ENCODE data around the gene CAPZA3.

Gene CAPZA3

DNA sequence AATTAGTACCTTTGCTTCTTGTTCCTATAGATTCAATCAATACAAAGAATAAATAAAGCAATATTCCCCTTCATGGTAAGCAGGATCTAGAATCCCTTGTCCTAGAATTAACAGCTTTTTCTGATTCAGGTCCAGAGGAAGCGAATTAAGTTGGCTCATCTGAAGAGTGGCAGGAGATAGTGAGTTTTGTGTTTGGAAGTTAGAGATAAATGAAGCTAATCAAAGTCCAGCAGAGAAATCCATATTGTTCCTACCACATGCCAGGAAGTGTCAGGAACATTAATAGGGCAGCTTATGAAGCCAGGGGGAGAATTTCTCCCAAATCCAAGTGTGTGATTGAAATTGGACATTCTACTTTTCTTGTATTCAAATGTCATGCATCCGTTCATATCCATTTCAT lies 13.9 kb downstream of the CAPZA3 start:
- ATAC-seq (ENCODE audit: insufficient read depth, low read depth) (no peak), DNase-seq (no peak)
- Histone ChIP-seq H3K4me2 (ENCODE audit: insufficient read depth, low read length) (no peak overlapping the region), H3K79me2 (ENCODE audit: insufficient read depth, low read length) (no peaks in the 10 kb centered on the region), H3K4me3 (ENCODE audit: low read depth in 1 of 2, low read length in 2 of 2) (no peak overlapping the region), H3K36me3 (ENCODE audit: insufficient read depth, low read length) (no peaks in the 10 kb centered on the region), H2AFZ (ENCODE audit: low read depth, low read length) (no peak overlapping the region), H3K27ac (ENCODE audit: low read length) (no peak overlapping the region), H3K9ac (ENCODE audit: low read depth, low read length) (no peak overlapping the region), H3K27me3 (ENCODE audit: insufficient read depth, low read length, poor library complexity) (peaks cover 3% of the 10 kb centered on the region), H3K4me1 (ENCODE audit: insufficient read depth, low read length) (no peaks in the 10 kb centered on the region), H3K9me3 (ENCODE audit: insufficient read depth, low read length, severe bottlenecking) (no peaks in the 10 kb centered on the region), H4K20me1 (ENCODE audit: insufficient read depth, low read length) (no peaks in the 10 kb centered on the region)
- no peak for TF ChIP-seq EZH2 (IDR thresholded peaks at IDR 0.05; ENCODE audit: borderline replicate concordance, low read depth, low read length, severe bottlenecking)
- TF ChIP-seq, protein P1, sequence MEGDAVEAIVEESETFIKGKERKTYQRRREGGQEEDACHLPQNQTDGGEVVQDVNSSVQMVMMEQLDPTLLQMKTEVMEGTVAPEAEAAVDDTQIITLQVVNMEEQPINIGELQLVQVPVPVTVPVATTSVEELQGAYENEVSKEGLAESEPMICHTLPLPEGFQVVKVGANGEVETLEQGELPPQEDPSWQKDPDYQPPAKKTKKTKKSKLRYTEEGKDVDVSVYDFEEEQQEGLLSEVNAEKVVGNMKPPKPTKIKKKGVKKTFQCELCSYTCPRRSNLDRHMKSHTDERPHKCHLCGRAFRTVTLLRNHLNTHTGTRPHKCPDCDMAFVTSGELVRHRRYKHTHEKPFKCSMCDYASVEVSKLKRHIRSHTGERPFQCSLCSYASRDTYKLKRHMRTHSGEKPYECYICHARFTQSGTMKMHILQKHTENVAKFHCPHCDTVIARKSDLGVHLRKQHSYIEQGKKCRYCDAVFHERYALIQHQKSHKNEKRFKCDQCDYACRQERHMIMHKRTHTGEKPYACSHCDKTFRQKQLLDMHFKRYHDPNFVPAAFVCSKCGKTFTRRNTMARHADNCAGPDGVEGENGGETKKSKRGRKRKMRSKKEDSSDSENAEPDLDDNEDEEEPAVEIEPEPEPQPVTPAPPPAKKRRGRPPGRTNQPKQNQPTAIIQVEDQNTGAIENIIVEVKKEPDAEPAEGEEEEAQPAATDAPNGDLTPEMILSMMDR (IDR thresholded peaks at IDR 0.05; ENCODE audit: borderline replicate concordance, extremely low read depth, low read length, poor library complexity, severe bottlenecking) = no peak

DNA sequence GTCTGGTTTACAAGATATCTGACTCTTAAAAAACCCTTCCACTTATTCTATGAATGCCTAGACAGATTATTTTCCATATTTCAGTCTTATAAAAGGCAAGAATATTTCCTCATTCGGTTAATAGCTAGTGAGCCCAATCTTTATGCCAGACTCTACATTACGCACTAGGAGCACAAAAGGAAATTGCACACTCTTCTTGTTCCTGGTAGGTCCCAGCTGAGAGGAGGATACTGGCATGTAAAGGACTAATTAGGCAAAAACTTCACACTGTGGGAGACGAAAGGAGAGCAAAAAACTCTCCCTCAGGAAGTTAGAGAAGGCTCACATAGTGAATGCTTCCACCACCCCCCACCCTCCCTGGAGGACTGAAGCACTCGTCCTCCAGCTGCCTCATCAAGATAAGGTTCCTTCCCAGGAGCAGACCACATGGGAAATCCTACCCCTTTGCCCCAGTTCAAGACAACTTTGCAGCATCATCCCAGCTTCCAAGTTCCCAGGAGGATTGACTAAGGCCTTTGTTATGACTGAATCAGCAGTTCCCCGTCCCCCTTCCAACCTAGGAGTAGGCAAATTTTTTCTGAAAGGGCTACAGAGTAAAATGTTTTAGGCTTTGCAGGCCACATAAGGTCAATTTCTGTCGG lies 14.5 kb downstream of the CAPZA3 start:
- no peak overlapping the region for H3K27ac ChIP-seq (ENCODE audit: low read length)
- no peak overlapping the region for H2AFZ ChIP-seq (ENCODE audit: low read depth, low read length)
- H3K9ac ChIP-seq (ENCODE audit: low read depth, low read length) = no peak overlapping the region
- no peaks in the 10 kb centered on the region for H3K9me3 ChIP-seq (ENCODE audit: insufficient read depth, low read length, severe bottlenecking)
- H3K4me1 ChIP-seq (ENCODE audit: insufficient read depth, low read length) = no peaks in the 10 kb centered on the region
- no peak for DNase-seq
- H3K27me3 ChIP-seq (ENCODE audit: insufficient read depth, low read length, poor library complexity) = peaks cover 3% of the 10 kb centered on the region
- no peaks in the 10 kb centered on the region for H4K20me1 ChIP-seq (ENCODE audit: insufficient read depth, low read length)
- H3K4me3 ChIP-seq (ENCODE audit: low read depth in 1 of 2, low read length in 2 of 2) = no peak overlapping the region
- no peak overlapping the region for H3K4me2 ChIP-seq (ENCODE audit: insufficient read depth, low read length)
- TF ChIP-seq, protein P1 (IDR thresholded peaks at IDR 0.05; ENCODE audit: borderline replicate concordance, extremely low read depth, low read length, poor library complexity, severe bottlenecking) = no peak
- no peak for TF ChIP-seq EZH2 (IDR thresholded peaks at IDR 0.05; ENCODE audit: borderline replicate concordance, low read depth, low read length, severe bottlenecking)
- ATAC-seq (ENCODE audit: insufficient read depth, low read depth) = no peak
- no peaks in the 10 kb centered on the region for H3K36me3 ChIP-seq (ENCODE audit: insufficient read depth, low read length)
- H3K79me2 ChIP-seq (ENCODE audit: insufficient read depth, low read length) = no peaks in the 10 kb centered on the region

DNA sequence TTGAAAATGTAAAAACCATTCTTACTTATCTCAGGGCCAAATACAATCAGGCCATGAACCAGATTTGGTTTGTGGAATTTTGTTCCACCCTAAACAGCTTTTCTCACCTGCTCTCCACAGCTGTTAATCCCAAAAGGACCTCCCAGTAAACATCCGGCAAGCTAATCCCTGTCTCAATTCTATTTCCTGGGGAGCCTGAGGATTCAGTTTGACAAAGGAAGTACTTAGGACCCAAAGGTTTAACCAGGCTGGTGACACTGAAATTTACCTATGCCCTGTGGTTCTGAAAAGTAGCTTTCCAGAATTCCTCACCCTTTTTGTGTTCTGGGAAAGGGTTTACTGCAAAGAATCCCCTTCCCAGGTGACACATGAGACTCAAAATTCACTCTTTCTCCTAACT lies 15.0 kb downstream of the CAPZA3 start:
- Histone ChIP-seq H2AFZ (ENCODE audit: low read depth, low read length) (no peak overlapping the region), H4K20me1 (ENCODE audit: insufficient read depth, low read length) (no peaks in the 10 kb centered on the region), H3K4me2 (ENCODE audit: insufficient read depth, low read length) (no peak overlapping the region), H3K4me1 (ENCODE audit: insufficient read depth, low read length) (no peaks in the 10 kb centered on the region), H3K9ac (ENCODE audit: low read depth, low read length) (no peak overlapping the region), H3K36me3 (ENCODE audit: insufficient read depth, low read length) (no peaks in the 10 kb centered on the region), H3K79me2 (ENCODE audit: insufficient read depth, low read length) (no peaks in the 10 kb centered on the region), H3K27ac (ENCODE audit: low read length) (no peak overlapping the region), H3K9me3 (ENCODE audit: insufficient read depth, low read length, severe bottlenecking) (no peaks in the 10 kb centered on the region), H3K4me3 (ENCODE audit: low read depth in 1 of 2, low read length in 2 of 2) (no peak overlapping the region), H3K27me3 (ENCODE audit: insufficient read depth, low read length, poor library complexity) (peaks cover 3% of the 10 kb centered on the region)
- TF ChIP-seq EZH2 (IDR thresholded peaks at IDR 0.05; ENCODE audit: borderline replicate concordance, low read depth, low read length, severe bottlenecking) = no peak
- TF ChIP-seq, protein P1 (IDR thresholded peaks at IDR 0.05; ENCODE audit: borderline replicate concordance, extremely low read depth, low read length, poor library complexity, severe bottlenecking) = no peak
- ATAC-seq (ENCODE audit: insufficient read depth, low read depth) (no peak), DNase-seq (no peak)

All from DND-41 (cell line).